Measurements from ENCODE around the gene TMEM86B. TPM values are rescaled to one million over a fixed set of nuclear protein-coding genes. Genes with fewer than 3 reads are reported as not detected.

The TMEM86B gene
- total RNA-seq, 1 experiment from 2014 or later: 14.2 TPM

- Histone ChIP-seq H3K4me3 (ENCODE audit: low read depth in 2 of 2, low read length in 2 of 2) (peak overlapping the region; percentile 6 to 17; a peak in 1 of 4 replicates), H3K36me3 (ENCODE audit: control insufficient read depth, insufficient read depth, low read length) (peaks cover 1% of the 10 kb centered on the region; the same call in 1 of the 2 replicates), H3K9me3 (ENCODE audit: control insufficient read depth, insufficient read depth, low read depth, low read length) (no peaks in the 10 kb centered on the region), H3K27ac (ENCODE audit: low read length) (peak overlapping the region; percentile 78), H3K27me3 (ENCODE audit: control insufficient read depth, insufficient read depth, low read length) (no peaks in the 10 kb centered on the region), H3K4me1 (ENCODE audit: control insufficient read depth, insufficient read depth, low read length) (peaks cover 12% of the 10 kb centered on the region; the same call in 1 of the 2 replicates)
- DNase-seq (ENCODE audit: low read depth, low spot score): peak; percentile 93
- ChIA-PET CTCF (interaction anchor here (0.6 kb wide), 1 partner anchor 15 kb away, joined by 9 read pairs; no protein-coding TSS in a partner anchor), POLR2A (interaction anchor here (1.0 kb wide), 1 partner anchor 15 kb away, joined by 4 read pairs; no protein-coding TSS in a partner anchor)
- ATAC-seq: peak; percentile 92
- in situ Hi-C loops (cut with HindIII; ENCODE audit: low pct_unique_long_range_greater_than_20kb, low sequenced_read_pairs) (no loop called here), intact Hi-C loops (cut with micrococcal nuclease; ENCODE audit: unreplicated experiment) (no loop called here)
- BruUV-seq (replicated peaks): no TSS peak
- TF ChIP-seq REST (IDR thresholded peaks at IDR 0.05; ENCODE audit: insufficient read depth in 1 of 2, low read depth in 2 of 2, low read length in 1 of 2) (no peak), CTCF (IDR thresholded peaks at IDR 0.05) (no peak), POLR2AphosphoS5 (IDR thresholded peaks at IDR 0.05; ENCODE audit: low read depth, low read length) (peak; percentile 82)
Observed at GRCh38 chr19:55189403-55189835, 39.1 kb downstream of the TMEM86B start.

GRCh38 chr19:55188625-55189024, 39.9 kb downstream of the TMEM86B start:
- ATAC-seq (peak; percentile 56), DNase-seq (ENCODE audit: low read depth, low spot score) (no peak)
- Histone ChIP-seq H3K36me3 (ENCODE audit: control insufficient read depth, insufficient read depth, low read length) (no peaks in the 10 kb centered on the region; the same call in 1 of the 2 replicates), H3K27me3 (ENCODE audit: control insufficient read depth, insufficient read depth, low read length) (no peaks in the 10 kb centered on the region), H3K4me1 (ENCODE audit: control insufficient read depth, insufficient read depth, low read length) (peaks cover 12% of the 10 kb centered on the region; the same call in 1 of the 2 replicates), H3K27ac (ENCODE audit: low read length) (peak overlapping the region; percentile 78), H3K9me3 (ENCODE audit: control insufficient read depth, insufficient read depth, low read depth, low read length) (no peaks in the 10 kb centered on the region), H3K4me3 (ENCODE audit: low read depth in 2 of 2, low read length in 2 of 2) (no peak overlapping the region)
- CTCF ChIA-PET: interaction anchor here (0.6 kb wide), 1 partner anchor 16 kb away, joined by 9 read pairs; no protein-coding TSS in a partner anchor
- in situ Hi-C loops (cut with HindIII; ENCODE audit: low pct_unique_long_range_greater_than_20kb, low sequenced_read_pairs) (no loop called here), intact Hi-C loops (cut with micrococcal nuclease; ENCODE audit: unreplicated experiment) (no loop called here)
- POLR2A ChIA-PET: interaction anchor here (1.0 kb wide), 1 partner anchor 16 kb away, joined by 4 read pairs; no protein-coding TSS in a partner anchor
- BruUV-seq (replicated peaks): TSS peak; percentile 20
- TF ChIP-seq SIN3A (IDR thresholded peaks at IDR 0.05; ENCODE audit: borderline replicate concordance, insufficient read depth, low read depth, low read length): no peak
- no peak for TF ChIP-seq TCF7L2 (IDR thresholded peaks at IDR 0.05; ENCODE audit: low read depth, low read length)
- no peak for TF ChIP-seq CTCF (IDR thresholded peaks at IDR 0.05)
- no peak for TF ChIP-seq REST (IDR thresholded peaks at IDR 0.05; ENCODE audit: insufficient read depth in 1 of 2, low read depth in 2 of 2, low read length in 1 of 2)
- 0 out of 2 replicates have a peak, but pooled peaks have one; percentile 42 for TF ChIP-seq POLR2AphosphoS5 (IDR thresholded peaks at IDR 0.05; ENCODE audit: low read depth, low read length)
